IMR-90 (cell line): ENCODE data around the gene CTR9. TPM values are rescaled to one million over a fixed set of nuclear protein-coding genes. Genes with fewer than 3 reads are reported as not detected.

ENCODE experiments used
- ATAC-seq: fragments of 200-7000 bp; cut with Tn5 transposase; 2 replicates; pipeline ENCODE4 v1.9.1; 2020; ENCODE audit warnings: low read depth, mild to moderate bottlenecking, moderate library complexity
- BruUV-seq: library from RNA; stranded (reverse); fragments of 400-500 nt; replicated peaks from 2 replicates; lab custom pipeline; 2021; lab: Mats Ljungman, UMichigan
- CTCF ChIA-PET: fragments of 300-600 bp; formaldehyde crosslinking; extraction: SDS; loops from one replicate; lab custom pipeline; 2021; ENCODE audit warnings: antibody characterized with exemption; lab: Yijun Ruan, JAX
- POLR2A ChIA-PET: fragments of 300-600 bp; sonication (Branson Sonifier 250); formaldehyde crosslinking; loops from one replicate; lab custom pipeline; 2022; ENCODE audit warnings: antibody characterized with exemption; ENCODE audit not compliant: unreplicated experiment; lab: Charles Lee
- DNase-seq: peaks from one replicate; pipeline ENCODE4 v3.0.0; 2013
- H2AFZ ChIP-seq: replicated peaks from 2 replicates; pipeline ENCODE3; 2013; ENCODE audit warnings: low read length, mild to moderate bottlenecking; ENCODE audit not compliant: poor library complexity
- H2AK5ac ChIP-seq: 2 replicates; pipeline ENCODE4 v1.6.1; 2013; ENCODE audit warnings: low read depth, low read length, inconsistent platforms
- H2AK9ac ChIP-seq: replicated peaks from 2 replicates; pipeline ENCODE3; 2013; ENCODE audit warnings: mild to moderate bottlenecking, low read depth, low read length, moderate library complexity; ENCODE audit not compliant: poor library complexity
- H2BK120ac ChIP-seq: 2 replicates; pipeline ENCODE4 v1.6.1; 2013; ENCODE audit warnings: low read depth, low read length, inconsistent platforms
- H2BK15ac ChIP-seq: 3 replicates; pipeline ENCODE4 v1.6.1; 2013; ENCODE audit warnings: low read depth, low read length, inconsistent platforms
- H2BK20ac ChIP-seq: 2 replicates; pipeline ENCODE4 v1.6.1; 2013; ENCODE audit warnings: low read depth, mild to moderate bottlenecking, inconsistent platforms, low read length, moderate library complexity
- H2BK5ac ChIP-seq: 2 replicates; pipeline ENCODE4 v1.6.1; 2013; ENCODE audit warnings: mild to moderate bottlenecking, low read depth, low read length, inconsistent platforms; ENCODE audit not compliant: poor library complexity, severe bottlenecking
- H3K14ac ChIP-seq: replicated peaks from 2 replicates; pipeline ENCODE4 v1.6.1; 2013; ENCODE audit warnings: low read depth, low read length, inconsistent platforms
- H3K18ac ChIP-seq: 2 replicates; pipeline ENCODE4 v1.6.1; 2013; ENCODE audit warnings: low read depth, low read length, control low read depth
- H3K23ac ChIP-seq: 2 replicates; pipeline ENCODE4 v1.6.1; 2013; ENCODE audit warnings: low read depth, low read length, inconsistent platforms
- H3K27ac ChIP-seq: 2 replicates; pipeline ENCODE4 v1.5.1; 2013; ENCODE audit warnings: mild to moderate bottlenecking, control low read depth, low read length; ENCODE audit not compliant: insufficient read depth
- H3K27me3 ChIP-seq: 2 replicates; pipeline ENCODE4 v1.6.1; 2013; ENCODE audit warnings: low read length; ENCODE audit not compliant: control insufficient read depth, insufficient read depth
- H3K36me3 ChIP-seq: 2 replicates; pipeline ENCODE4 v1.6.1; 2013; ENCODE audit warnings: low read length, mixed read lengths; ENCODE audit not compliant: control insufficient read depth, insufficient read depth
- H3K4ac ChIP-seq: 2 replicates; pipeline ENCODE4 v1.6.1; 2013; ENCODE audit warnings: low read depth, low read length, inconsistent platforms
- H3K4me1 ChIP-seq: 2 replicates; pipeline ENCODE4 v1.6.1; 2013; ENCODE audit warnings: low read length, mixed read lengths; ENCODE audit not compliant: control insufficient read depth, insufficient read depth
- H3K4me2 ChIP-seq: 2 replicates; pipeline ENCODE4 v1.6.1; 2013; ENCODE audit warnings: low read depth, mild to moderate bottlenecking, control low read depth, low read length, moderate library complexity
- H3K4me3 ChIP-seq: 2 replicates; pipeline ENCODE4 v1.5.1; 2013; ENCODE audit warnings: low read depth, mild to moderate bottlenecking, control low read depth, low read length, moderate library complexity; ENCODE audit not compliant: insufficient read depth
- H3K56ac ChIP-seq: 2 replicates; pipeline ENCODE4 v1.6.1; 2013; ENCODE audit warnings: low read length, inconsistent platforms; ENCODE audit not compliant: insufficient read depth; ENCODE audit errors: extremely low read depth
- H3K79me1 ChIP-seq, 2 experiments: 2 replicates each; pipeline ENCODE4 v1.6.1; 2013; ENCODE audit warnings: low read length in 2 of 2, inconsistent platforms in 1 of 2, low read depth in 1 of 2
- H3K9ac ChIP-seq: 2 replicates; pipeline ENCODE4 v1.6.1; 2013; ENCODE audit warnings: low read depth, low read length, control low read depth
- H3K9me1 ChIP-seq: 2 replicates; pipeline ENCODE4 v1.6.1; 2013; ENCODE audit warnings: low read length, inconsistent platforms; ENCODE audit not compliant: insufficient read depth
- H3K9me3 ChIP-seq: 2 replicates; pipeline ENCODE4 v1.6.1; 2013; ENCODE audit warnings: low read length; ENCODE audit not compliant: control insufficient read depth, insufficient read depth
- H4K20me1 ChIP-seq: 2 replicates; pipeline ENCODE4 v1.6.1; 2013; ENCODE audit warnings: low read length, inconsistent platforms; ENCODE audit not compliant: insufficient read depth
- H4K5ac ChIP-seq: 2 replicates; pipeline ENCODE4 v1.6.1; 2013; ENCODE audit warnings: mild to moderate bottlenecking, low read depth, low read length, control low read depth
- H4K8ac ChIP-seq, 2 experiments: 2 replicates each; pipeline ENCODE4 v1.6.1; 2013; ENCODE audit warnings: low read depth in 2 of 2, low read length in 2 of 2, control low read depth in 1 of 2, inconsistent platforms in 1 of 2
- H4K91ac ChIP-seq: 2 replicates; pipeline ENCODE4 v1.6.1; 2013; ENCODE audit warnings: low read depth, low read length, inconsistent platforms; ENCODE audit not compliant: insufficient read depth
- BHLHE40 ChIP-seq: fragments of 150-350 bp; IDR thresholded peaks from 2 replicates; pipeline ENCODE4 v1.6.1; 2016; ENCODE audit warnings: mild to moderate bottlenecking, low read depth, low read length
- CEBPB ChIP-seq: IDR thresholded peaks from 2 replicates; pipeline ENCODE4 v1.6.1; 2012; ENCODE audit warnings: low read depth, low read length, improper control_type of control experiment
- CHD1 ChIP-seq: IDR thresholded peaks from 2 replicates; pipeline ENCODE4 v1.6.1; 2012; ENCODE audit warnings: low read depth, low read length, improper control_type of control experiment
- FOS ChIP-seq: fragments of 150-350 bp; IDR thresholded peaks from 2 replicates; pipeline ENCODE4 v1.6.1; 2016; ENCODE audit warnings: low read depth, low read length
- MAFK ChIP-seq: IDR thresholded peaks from 2 replicates; pipeline ENCODE4 v1.6.1; 2012; ENCODE audit warnings: low read depth, low read length, improper control_type of control experiment
- MAZ ChIP-seq: IDR thresholded peaks from 2 replicates; pipeline ENCODE4 v1.6.1; 2012; ENCODE audit warnings: low read depth, mild to moderate bottlenecking, low read length, improper control_type of control experiment, moderate library complexity, borderline replicate concordance
- POLR2A ChIP-seq: IDR thresholded peaks from 2 replicates; pipeline ENCODE4 v1.6.1; 2012; ENCODE audit warnings: mild to moderate bottlenecking, low read depth, low read length
- RAD21 ChIP-seq: IDR thresholded peaks from 2 replicates; pipeline ENCODE4 v1.6.1; 2012; ENCODE audit warnings: low read length, improper control_type of control experiment
- RCOR1 ChIP-seq: IDR thresholded peaks from 2 replicates; pipeline ENCODE4 v1.6.1; 2012; ENCODE audit warnings: mild to moderate bottlenecking, low read length, improper control_type of control experiment; ENCODE audit not compliant: insufficient replicate concordance
- RFX5 ChIP-seq: IDR thresholded peaks from 2 replicates; pipeline ENCODE4 v1.8.0; 2012; ENCODE audit warnings: low read depth, mild to moderate bottlenecking, low read length, moderate library complexity
- SMC3 ChIP-seq: fragments of 150-350 bp; IDR thresholded peaks from 2 replicates; pipeline ENCODE4 v1.6.1; 2016; ENCODE audit warnings: low read depth, mild to moderate bottlenecking, antibody characterized with exemption, low read length, moderate library complexity
- WGBS, 2 experiments: methylation state at CpG; one replicate each; pipeline versions ENCODE4 v1.1.5 to v1.1.7; 2013; ENCODE audit warnings: missing lambda C conversion rate in 2 of 2; ENCODE audit not compliant: insufficient read length in 1 of 2; ENCODE audit errors: extremely low coverage in 2 of 2; 5-methylcytosine and 5-hydroxymethylcytosine counted together
- dilution Hi-C: fragments of 300-500 bp; cut with HindIII; formaldehyde crosslinking; loops from one replicate; pipeline ENCODE4 v1.14.3; 2018; ENCODE audit warnings: low sequenced_read_pairs; ENCODE audit not compliant: unreplicated experiment
- in situ Hi-C: fragments of 300-500 bp; cut with MboI; formaldehyde crosslinking; loops from 3 replicates; pipeline ENCODE4 v1.14.3; 2019; ENCODE audit warnings: low sequenced_read_pairs, inconsistent platforms, mixed read lengths
- intact Hi-C: fragments of 100-400 bp; cut with micrococcal nuclease; formaldehyde crosslinking; loops from 2 replicates; pipeline ENCODE4 v1.10.0; 2022
- polyA plus RNA-seq, 3 experiments: library from polyadenylated mRNA; depleted of rRNA; stranded (reverse); fragments of >200 nt; gene quantifications; 2 replicates each; pipeline ENCODE4 v1.2.3, GENCODE V29; 2012; ENCODE audit warnings: low replicate concordance in 1 of 3
- total RNA-seq: library from RNA; depleted of rRNA; stranded (reverse); fragments of >200 nt; gene quantifications from 2 replicates; pipeline ENCODE4 v1.2.3, GENCODE V29; 2012
- TF ChIP-seq, protein P1 (sequence below): fragments of 150-350 bp; IDR thresholded peaks from 2 replicates; pipeline ENCODE4 v1.6.1; 2017; ENCODE audit warnings: mild to moderate bottlenecking, antibody characterized with exemption, low read length, low read depth
- TF ChIP-seq, protein P2 (sequence below): fragments of 150-350 bp; IDR thresholded peaks from 2 replicates; pipeline ENCODE4 v1.6.1; 2016; ENCODE audit warnings: low read depth, mild to moderate bottlenecking, low read length, moderate library complexity, borderline replicate concordance
- TF ChIP-seq, protein P3 (sequence below): conservative IDR thresholded peaks from 2 replicates; pipeline ENCODE4 v1.5.1; 2012; ENCODE audit warnings: mild to moderate bottlenecking, low read depth, low read length, improper control_type of control experiment

CTR9 gene
- total and polyA plus RNA-seq, 2 of the 4 experiments (the other 2 are of a cell fraction), result 16.8 to 37.1 TPM

DNA sequence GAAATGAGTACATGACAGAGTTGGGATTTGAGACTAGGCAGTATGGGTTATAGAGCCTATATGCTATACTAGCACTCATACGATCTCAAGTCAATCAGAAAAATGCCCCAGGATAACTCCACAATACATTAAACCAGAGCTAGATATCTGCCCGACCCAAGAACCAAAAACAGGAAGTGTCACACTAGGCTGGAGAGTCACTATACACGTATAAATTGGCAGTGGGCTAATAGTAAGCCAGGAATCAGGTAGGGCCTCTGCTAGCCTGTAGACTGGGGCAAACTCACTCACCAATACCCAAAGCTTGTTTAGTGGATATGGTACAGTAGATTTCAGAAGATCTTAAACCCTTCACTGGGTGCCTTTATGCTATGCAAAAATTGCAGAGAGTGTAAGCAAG lies 73.8 kb downstream of the CTR9 start:
- POLR2A ChIA-PET, result no interaction called here
- H2BK5ac ChIP-seq, result no peak overlapping the region

More for the DNA sequence above, 73.8 kb downstream of the CTR9 start:
- Histone ChIP-seq H3K18ac (no peak overlapping the region), H3K9me1 (no peaks in the 10 kb centered on the region), H3K79me1 (no peaks in the 10 kb centered on the region), H4K91ac (no peak overlapping the region), H3K56ac (no peak overlapping the region), H2AK9ac (no peak overlapping the region), H3K27ac (no peak overlapping the region), H2BK15ac (no peak overlapping the region), H2BK120ac (no peak overlapping the region), H3K27me3 (no peaks in the 10 kb centered on the region), H3K23ac (no peak overlapping the region), H2BK20ac (no peak overlapping the region), H2AFZ (no peak overlapping the region), H3K4me1 (peaks cover 1% of the 10 kb centered on the region; the same call in 1 of the 2 replicates), H4K8ac (no peak overlapping the region), H3K36me3 (no peaks in the 10 kb centered on the region), H3K4ac (no peak overlapping the region), H3K4me2 (no peak overlapping the region), H3K14ac (no peak overlapping the region), H4K5ac (no peak overlapping the region), H2AK5ac (no peak overlapping the region), H4K20me1 (no peaks in the 10 kb centered on the region), H3K9me3 (no peaks in the 10 kb centered on the region), H3K9ac (no peak overlapping the region), H3K4me3 (no peak overlapping the region)
- intact Hi-C loops (no loop called here), in situ Hi-C loops (no loop called here), dilution Hi-C loops (no loop called here)
- ATAC-seq, result no peak
- TF ChIP-seq SMC3, result no peak
- no peak for TF ChIP-seq BHLHE40
- TF ChIP-seq RFX5, result no peak
- TF ChIP-seq RAD21, result no peak
- TF ChIP-seq FOS, result no peak
- no peak for TF ChIP-seq CHD1
- TF ChIP-seq MAZ, result no peak
- TF ChIP-seq POLR2A, result no peak
- TF ChIP-seq, protein P1, sequence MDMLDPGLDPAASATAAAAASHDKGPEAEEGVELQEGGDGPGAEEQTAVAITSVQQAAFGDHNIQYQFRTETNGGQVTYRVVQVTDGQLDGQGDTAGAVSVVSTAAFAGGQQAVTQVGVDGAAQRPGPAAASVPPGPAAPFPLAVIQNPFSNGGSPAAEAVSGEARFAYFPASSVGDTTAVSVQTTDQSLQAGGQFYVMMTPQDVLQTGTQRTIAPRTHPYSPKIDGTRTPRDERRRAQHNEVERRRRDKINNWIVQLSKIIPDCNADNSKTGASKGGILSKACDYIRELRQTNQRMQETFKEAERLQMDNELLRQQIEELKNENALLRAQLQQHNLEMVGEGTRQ, result no peak
- no peak for TF ChIP-seq MAFK
- no peak for TF ChIP-seq RCOR1
- TF ChIP-seq, protein P2, sequence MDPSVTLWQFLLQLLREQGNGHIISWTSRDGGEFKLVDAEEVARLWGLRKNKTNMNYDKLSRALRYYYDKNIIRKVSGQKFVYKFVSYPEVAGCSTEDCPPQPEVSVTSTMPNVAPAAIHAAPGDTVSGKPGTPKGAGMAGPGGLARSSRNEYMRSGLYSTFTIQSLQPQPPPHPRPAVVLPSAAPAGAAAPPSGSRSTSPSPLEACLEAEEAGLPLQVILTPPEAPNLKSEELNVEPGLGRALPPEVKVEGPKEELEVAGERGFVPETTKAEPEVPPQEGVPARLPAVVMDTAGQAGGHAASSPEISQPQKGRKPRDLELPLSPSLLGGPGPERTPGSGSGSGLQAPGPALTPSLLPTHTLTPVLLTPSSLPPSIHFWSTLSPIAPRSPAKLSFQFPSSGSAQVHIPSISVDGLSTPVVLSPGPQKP, result no peak
- TF ChIP-seq, protein P3, sequence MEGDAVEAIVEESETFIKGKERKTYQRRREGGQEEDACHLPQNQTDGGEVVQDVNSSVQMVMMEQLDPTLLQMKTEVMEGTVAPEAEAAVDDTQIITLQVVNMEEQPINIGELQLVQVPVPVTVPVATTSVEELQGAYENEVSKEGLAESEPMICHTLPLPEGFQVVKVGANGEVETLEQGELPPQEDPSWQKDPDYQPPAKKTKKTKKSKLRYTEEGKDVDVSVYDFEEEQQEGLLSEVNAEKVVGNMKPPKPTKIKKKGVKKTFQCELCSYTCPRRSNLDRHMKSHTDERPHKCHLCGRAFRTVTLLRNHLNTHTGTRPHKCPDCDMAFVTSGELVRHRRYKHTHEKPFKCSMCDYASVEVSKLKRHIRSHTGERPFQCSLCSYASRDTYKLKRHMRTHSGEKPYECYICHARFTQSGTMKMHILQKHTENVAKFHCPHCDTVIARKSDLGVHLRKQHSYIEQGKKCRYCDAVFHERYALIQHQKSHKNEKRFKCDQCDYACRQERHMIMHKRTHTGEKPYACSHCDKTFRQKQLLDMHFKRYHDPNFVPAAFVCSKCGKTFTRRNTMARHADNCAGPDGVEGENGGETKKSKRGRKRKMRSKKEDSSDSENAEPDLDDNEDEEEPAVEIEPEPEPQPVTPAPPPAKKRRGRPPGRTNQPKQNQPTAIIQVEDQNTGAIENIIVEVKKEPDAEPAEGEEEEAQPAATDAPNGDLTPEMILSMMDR, result no peak
- no peak for TF ChIP-seq CEBPB
- CTCF ChIA-PET, result no interaction called here
- WGBS, 2 experiments, result no CpG with 5 or more reads among the region's 3 CpGs
- no TSS peak for BruUV-seq
- DNase-seq, result no peak
